D721Med (cell line): Measurements from ENCODE around the gene TNRC6C.

Source experiments
- DNase-seq: peaks from one replicate; pipeline ENCODE4 v3.0.0; 2011; ENCODE audit warnings: low spot score; ENCODE audit not compliant: insufficient read length
- FAIRE-seq: peaks from 2 replicates; lab custom pipeline; 2011; peaks lifted over from hg19 to GRCh38; lab: Jason Lieb, UNC
- TF ChIP-seq, protein P1 (sequence below): IDR thresholded peaks from 2 replicates; pipeline ENCODE4 v1.5.1; 2012; ENCODE audit warnings: mild to moderate bottlenecking, control low read depth; ENCODE audit not compliant: insufficient read depth; ENCODE audit errors: missing control alignments

The TNRC6C gene

DNA sequence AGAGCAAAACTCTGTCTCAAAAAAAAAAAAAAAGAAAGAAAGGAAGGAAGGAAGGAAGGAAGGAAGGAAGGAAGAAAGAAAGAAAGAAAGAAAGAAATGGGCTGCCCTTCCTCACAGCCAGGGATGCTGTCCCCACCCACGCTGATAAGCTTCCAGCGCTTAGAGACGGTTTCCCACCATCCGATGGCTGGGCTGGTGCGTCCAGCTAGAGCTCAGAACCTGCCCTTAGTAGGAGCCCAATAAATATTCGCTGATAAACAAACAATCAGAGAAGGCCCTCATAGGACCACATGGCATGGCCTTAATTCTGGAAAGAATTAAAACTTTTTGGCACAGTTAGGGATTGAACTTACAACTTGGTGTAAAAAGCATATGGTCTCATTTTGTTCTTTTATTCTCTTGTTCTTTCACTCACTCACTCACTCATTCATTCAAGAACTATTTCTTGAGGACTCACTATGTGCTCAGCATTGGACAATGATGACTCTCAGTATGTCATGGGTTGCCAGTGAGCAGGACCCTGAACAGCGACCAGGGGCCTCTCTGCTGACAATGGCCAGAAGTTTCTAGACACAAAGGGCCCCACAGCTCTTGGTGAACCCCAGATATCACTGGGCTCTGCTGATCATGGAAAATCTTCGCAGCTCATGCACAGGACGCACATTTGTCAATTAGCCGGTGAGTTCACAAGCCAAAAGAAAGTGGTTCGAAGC lies 32.5 kb upstream of the TNRC6C start:
- no peak for DNase-seq
- no peak for FAIRE-seq
- TF ChIP-seq, protein P1, sequence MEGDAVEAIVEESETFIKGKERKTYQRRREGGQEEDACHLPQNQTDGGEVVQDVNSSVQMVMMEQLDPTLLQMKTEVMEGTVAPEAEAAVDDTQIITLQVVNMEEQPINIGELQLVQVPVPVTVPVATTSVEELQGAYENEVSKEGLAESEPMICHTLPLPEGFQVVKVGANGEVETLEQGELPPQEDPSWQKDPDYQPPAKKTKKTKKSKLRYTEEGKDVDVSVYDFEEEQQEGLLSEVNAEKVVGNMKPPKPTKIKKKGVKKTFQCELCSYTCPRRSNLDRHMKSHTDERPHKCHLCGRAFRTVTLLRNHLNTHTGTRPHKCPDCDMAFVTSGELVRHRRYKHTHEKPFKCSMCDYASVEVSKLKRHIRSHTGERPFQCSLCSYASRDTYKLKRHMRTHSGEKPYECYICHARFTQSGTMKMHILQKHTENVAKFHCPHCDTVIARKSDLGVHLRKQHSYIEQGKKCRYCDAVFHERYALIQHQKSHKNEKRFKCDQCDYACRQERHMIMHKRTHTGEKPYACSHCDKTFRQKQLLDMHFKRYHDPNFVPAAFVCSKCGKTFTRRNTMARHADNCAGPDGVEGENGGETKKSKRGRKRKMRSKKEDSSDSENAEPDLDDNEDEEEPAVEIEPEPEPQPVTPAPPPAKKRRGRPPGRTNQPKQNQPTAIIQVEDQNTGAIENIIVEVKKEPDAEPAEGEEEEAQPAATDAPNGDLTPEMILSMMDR: no peak

DNA sequence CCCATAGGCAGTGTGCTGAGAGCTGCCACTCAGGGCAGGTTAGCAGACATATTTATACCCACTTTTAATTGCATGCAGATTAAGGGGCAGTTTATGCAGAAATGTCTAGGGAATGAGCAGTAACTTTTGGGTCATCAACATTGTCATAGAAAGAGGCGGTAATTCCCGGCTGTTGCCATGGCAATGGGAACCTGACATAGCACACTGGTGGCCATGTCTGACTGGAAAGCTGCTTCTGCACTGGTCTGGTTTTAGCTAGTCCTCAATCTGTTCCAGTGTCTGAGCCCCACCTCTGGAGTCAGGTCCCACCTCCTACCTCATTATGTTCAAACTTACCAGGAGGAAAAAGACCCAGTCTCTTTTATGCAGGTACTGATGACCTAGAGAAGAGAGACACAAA lies 31.5 kb upstream of the TNRC6C start:
- TF ChIP-seq, protein P1: no peak
- DNase-seq (no peak), FAIRE-seq (no peak)

DNA sequence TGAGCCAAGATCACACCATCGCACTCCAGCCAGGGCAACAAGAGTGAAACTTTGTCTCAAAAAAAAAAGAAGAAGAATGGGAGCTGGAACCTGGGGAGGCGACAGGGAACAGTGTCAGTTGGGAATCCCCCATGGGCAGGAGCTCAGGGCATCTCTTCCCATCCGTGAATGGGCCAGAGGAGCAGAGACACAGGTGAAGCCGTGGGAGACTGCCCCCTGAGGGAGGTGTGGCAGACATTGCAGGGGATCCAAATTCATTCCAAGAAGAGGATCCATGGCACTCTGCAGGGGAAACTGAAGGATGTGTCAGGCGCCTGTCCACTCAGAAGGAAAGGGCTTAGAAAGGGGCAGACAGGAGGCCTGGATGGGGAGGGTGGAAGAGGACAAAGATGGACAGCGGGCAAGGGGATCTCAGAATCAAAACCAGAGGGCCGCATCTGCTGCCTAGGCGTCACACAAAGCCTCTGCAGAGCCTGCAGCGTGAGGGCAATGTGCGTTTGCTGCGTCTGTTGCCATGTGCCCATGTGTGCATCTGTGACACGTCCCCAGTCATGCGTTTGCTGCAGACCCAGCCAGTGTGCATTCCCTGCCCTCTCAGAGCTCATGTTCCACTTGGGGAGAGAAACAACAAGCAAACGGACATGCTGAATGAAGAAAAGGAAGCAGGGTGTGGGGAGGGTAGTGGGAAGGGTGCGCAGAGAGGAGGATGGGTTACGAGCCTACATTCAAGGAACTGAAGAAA lies 30.6 kb upstream of the TNRC6C start:
- DNase-seq: no peak
- no peak for FAIRE-seq
- TF ChIP-seq, protein P1: no peak

DNA sequence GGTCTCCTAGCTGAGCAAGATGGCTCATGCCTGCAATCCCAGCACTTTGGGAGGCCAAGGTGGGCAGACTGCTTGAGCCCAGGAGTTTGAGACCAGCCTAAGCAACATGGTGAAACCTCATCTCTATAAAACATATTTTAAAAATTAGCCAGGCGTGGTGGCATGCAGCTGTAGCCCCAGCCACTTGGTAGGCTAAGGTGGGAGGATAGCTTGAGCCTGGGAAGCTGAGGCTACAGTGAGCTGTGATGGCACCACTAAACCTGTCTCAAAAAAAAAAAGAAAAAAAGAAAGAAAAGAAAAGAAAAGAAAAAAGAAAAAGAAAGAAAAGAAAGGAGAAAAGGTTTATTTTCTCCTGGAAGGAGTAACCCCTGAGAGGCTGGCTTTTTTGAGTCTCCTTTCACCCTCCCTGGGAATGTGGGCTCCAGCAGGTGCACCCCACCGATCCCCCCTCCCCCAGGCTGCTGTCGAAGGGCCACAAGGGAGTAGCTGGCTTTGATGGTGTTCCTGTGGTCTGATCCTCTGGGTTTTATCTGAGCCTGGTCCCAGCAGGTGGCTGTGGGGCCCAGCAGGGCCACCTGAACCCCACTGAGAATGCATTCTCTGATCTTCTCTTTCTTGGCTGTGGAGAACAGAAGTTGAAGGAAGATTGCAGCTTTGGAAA lies 29.9 kb upstream of the TNRC6C start:
- FAIRE-seq (no peak), DNase-seq (no peak)
- TF ChIP-seq, protein P1: no peak

DNA sequence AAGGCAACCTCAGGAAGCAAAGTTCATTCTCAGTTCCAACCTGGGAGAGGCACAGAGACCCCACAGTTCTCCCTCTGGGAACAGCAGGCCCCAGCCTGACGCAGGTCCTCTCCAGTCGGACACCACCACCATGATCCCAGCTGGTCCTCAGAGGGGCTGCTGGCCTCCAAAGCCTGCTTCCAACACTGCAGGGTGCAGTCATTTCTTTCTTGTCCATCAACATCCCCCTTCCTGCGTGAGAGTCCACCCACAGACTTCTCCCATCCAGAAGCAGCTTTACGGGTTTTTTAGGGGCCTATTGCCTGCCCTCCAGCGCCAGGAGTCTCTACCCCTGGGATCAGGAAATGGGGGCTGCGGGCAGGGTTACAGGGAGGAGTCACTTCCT lies 29.3 kb upstream of the TNRC6C start:
- FAIRE-seq: no peak
- DNase-seq: no peak
- TF ChIP-seq, protein P1: no peak

DNA sequence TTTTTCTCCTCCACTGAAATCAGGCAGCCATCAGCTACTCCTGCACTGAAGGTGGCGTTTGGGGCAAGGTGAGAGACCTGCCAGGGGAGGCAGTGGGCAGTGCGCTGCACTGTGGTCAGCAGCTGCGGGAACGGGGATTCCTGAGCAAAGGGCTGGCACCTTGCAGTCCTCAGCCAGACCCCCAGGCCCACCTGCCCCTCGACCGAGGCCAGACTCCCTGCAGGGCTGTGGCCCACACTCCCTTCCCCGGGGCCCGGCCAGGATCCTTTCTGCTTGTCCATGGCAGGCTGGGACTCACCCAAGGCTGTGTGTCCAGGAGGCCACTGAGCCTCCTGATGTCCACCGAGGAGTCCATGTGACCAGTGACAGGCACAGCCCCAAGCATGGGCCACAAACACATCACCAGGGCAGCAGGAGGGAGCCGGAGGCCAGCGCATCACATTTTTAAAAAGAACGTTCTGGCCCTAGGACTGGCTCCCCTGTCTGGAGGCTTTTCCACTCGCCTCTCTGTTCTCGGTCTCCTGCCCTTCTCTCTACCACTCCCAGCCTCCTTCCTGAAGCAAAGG lies 28.5 kb upstream of the TNRC6C start:
- DNase-seq: no peak
- TF ChIP-seq, protein P1: no peak
- FAIRE-seq: no peak
